H1 (cell line): ENCODE data around the gene ADGRB2. TPM values are rescaled to one million over a fixed set of nuclear protein-coding genes. Genes with fewer than 3 reads are reported as not detected.

Experiments used
- POU5F1 ChIP-seq: IDR thresholded peaks from 2 replicates; pipeline ENCODE4 v1.6.1; 2011; ENCODE audit warnings: low read depth, mild to moderate bottlenecking, low read length, moderate library complexity
- SAP30 ChIP-seq: fragments of 300-600 bp; sonication (generic); IDR thresholded peaks from 2 replicates; pipeline ENCODE4 v1.7.1; 2012; ENCODE audit warnings: low read length, moderate library complexity, mild to moderate bottlenecking, inconsistent platforms; ENCODE audit not compliant: insufficient read depth, insufficient replicate concordance
- SIN3A ChIP-seq, 2 experiments: IDR thresholded peaks in 1 of 2; conservative IDR thresholded peaks in 1 of 2; 2 replicates each; pipeline ENCODE4 v1.6.1; 2011 to 2012; ENCODE audit warnings: low read length in 2 of 2, improper control_type of control experiment in 1 of 2, low read depth in 1 of 2, mild to moderate bottlenecking in 1 of 2
- polyA plus RNA-seq, 7 experiments: library from polyadenylated mRNA; depleted of rRNA in 3 of 7; stranded (reverse) in 5 of 7; unstranded in 2 of 7; fragments of >200 nt in 5 of 7; fragments of 200-250 nt in 2 of 7; gene quantifications; 1 replicate in 5 of 7; 2 replicates in 1 of 7; 4 replicates in 1 of 7; pipeline versions ENCODE4 v1.2.1 to v1.2.3, GENCODE V29; 2011 to 2013; ENCODE audit warnings: missing spikeins in 2 of 7, mixed read lengths in 2 of 7
- total RNA-seq: library from RNA; stranded (reverse); fragmentation: NEBNext Ultra II Directional; extraction: Animal tissue kit (Norgen Biotek cat#: 25700); gene quantifications from 2 replicates; pipeline ENCODE4 v1.2.1, GENCODE V29; 2021
- TF ChIP-seq, protein P1 (sequence below): IDR thresholded peaks from 2 replicates; pipeline ENCODE4 v1.6.1; 2012; ENCODE audit warnings: inconsistent platforms

Gene ADGRB2
- total and polyA plus RNA-seq, 2 of the 8 experiments (the other 6 are each of a cell fraction or from before 2014, with no cell fraction given): 15.6 to 26.2 TPM

DNA sequence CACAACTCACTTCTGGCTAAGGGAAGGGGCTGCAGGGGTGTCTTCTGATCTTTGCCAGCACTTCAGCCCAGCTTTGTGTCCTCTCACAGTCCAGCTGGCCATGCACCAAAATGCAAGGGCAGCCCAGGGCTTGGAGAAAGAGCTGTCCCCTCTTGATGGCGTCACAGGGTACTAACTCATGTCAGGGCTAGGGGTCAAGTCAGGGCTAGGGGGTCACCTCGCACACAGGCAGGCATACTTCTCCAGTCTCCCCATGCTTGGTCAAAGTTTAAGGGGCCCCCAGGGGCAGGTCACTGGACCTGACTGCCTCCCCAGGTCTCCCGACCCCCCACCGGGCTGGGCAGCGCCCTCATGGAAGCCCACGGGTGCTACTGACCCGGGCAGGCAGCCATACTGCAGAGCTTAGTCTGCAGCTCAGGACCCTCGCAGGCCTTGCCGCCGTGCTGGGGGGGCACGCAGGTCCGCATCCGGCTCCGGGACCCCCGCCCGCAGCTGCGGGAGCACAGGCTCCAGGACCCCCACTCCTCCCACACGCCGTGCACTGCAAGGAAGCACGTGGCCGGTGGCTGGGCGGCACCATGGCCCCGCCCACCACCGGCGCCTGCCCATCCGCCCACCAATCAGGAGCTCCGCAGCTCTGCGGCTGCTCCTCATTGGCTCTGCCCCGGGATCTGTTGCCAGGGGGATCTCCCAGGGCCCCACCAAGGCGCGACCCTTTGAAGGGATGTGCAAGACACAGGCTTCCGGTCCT is 21.5 kb downstream of the ADGRB2 start (continued):
- TF ChIP-seq SAP30: no peak
- no peak for TF ChIP-seq POU5F1
- TF ChIP-seq, protein P1, sequence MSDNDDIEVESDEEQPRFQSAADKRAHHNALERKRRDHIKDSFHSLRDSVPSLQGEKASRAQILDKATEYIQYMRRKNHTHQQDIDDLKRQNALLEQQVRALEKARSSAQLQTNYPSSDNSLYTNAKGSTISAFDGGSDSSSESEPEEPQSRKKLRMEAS: peak; percentile 74
- no peak for TF ChIP-seq SIN3A (conservative IDR thresholded peaks at IDR 0.05 in 1 of 2, IDR thresholded peaks at IDR 0.05 in 1 of 2; ENCODE audit: low read depth in 1 of 2, low read length in 2 of 2)
